Measurements from ENCODE around the gene ATRNL1. TPM values are rescaled to one million over a fixed set of nuclear protein-coding genes. Genes with fewer than 3 reads are reported as not detected.

Gene ATRNL1
- total RNA-seq, 1 donor from 2014 or later, result 66.0 TPM

- peaks cover 22% of the 10 kb centered on the region for H3K9me3 Mint-ChIP-seq (ENCODE audit: low read depth)
- H3K27me3 Mint-ChIP-seq (ENCODE audit: low read depth), result no peaks in the 10 kb centered on the region
- no peak for DNase-seq (ENCODE audit: low spot score)
- no peak overlapping the region for H3K4me3 Mint-ChIP-seq (ENCODE audit: unreplicated experiment)
- H3K27ac Mint-ChIP-seq (ENCODE audit: unreplicated experiment), result no peak overlapping the region
- H3K4me1 Mint-ChIP-seq (ENCODE audit: low read depth), result peaks cover 9% of the 10 kb centered on the region
- H3K36me3 Mint-ChIP-seq (ENCODE audit: low read depth), result peaks cover 8% of the 10 kb centered on the region
- TF ChIP-seq CTCF (IDR thresholded peaks at IDR 0.05), result no peak
Observed at GRCh38 chr10:115988380-115988779, 895.2 kb downstream of the ATRNL1 start.

- H3K9me3 Mint-ChIP-seq (ENCODE audit: low read depth), result peaks cover 13% of the 10 kb centered on the region
- H3K27me3 Mint-ChIP-seq (ENCODE audit: low read depth), result no peaks in the 10 kb centered on the region
- no peak for TF ChIP-seq CTCF (IDR thresholded peaks at IDR 0.05)
- no peak overlapping the region for H3K4me3 Mint-ChIP-seq (ENCODE audit: unreplicated experiment)
- H3K36me3 Mint-ChIP-seq (ENCODE audit: low read depth), result peaks cover 9% of the 10 kb centered on the region
- H3K27ac Mint-ChIP-seq (ENCODE audit: unreplicated experiment), result no peak overlapping the region
- no peak for DNase-seq (ENCODE audit: low spot score)
- peaks cover 9% of the 10 kb centered on the region for H3K4me1 Mint-ChIP-seq (ENCODE audit: low read depth)
Observed at GRCh38 chr10:115989621-115990020, 896.5 kb downstream of the ATRNL1 start.

GRCh38 chr10:115992236-115992986 lies 899.2 kb downstream of the ATRNL1 start:
- Mint-ChIP-seq H3K9me3 (ENCODE audit: low read depth) (peaks cover 4% of the 10 kb centered on the region), H3K27me3 (ENCODE audit: low read depth) (no peaks in the 10 kb centered on the region), H3K4me3 (ENCODE audit: unreplicated experiment) (no peak overlapping the region), H3K36me3 (ENCODE audit: low read depth) (peaks cover 11% of the 10 kb centered on the region), H3K27ac (ENCODE audit: unreplicated experiment) (no peak overlapping the region), H3K4me1 (ENCODE audit: low read depth) (no peaks in the 10 kb centered on the region)
- DNase-seq (ENCODE audit: low spot score), result no peak
- no peak for TF ChIP-seq CTCF (IDR thresholded peaks at IDR 0.05)

- H3K4me3 Mint-ChIP-seq (ENCODE audit: unreplicated experiment), result no peak overlapping the region
- H3K27ac Mint-ChIP-seq (ENCODE audit: unreplicated experiment), result no peak overlapping the region
- no peak for TF ChIP-seq CTCF (IDR thresholded peaks at IDR 0.05)
- H3K27me3 Mint-ChIP-seq (ENCODE audit: low read depth), result no peaks in the 10 kb centered on the region
- H3K36me3 Mint-ChIP-seq (ENCODE audit: low read depth), result peaks cover 3% of the 10 kb centered on the region
- peaks cover 4% of the 10 kb centered on the region for H3K9me3 Mint-ChIP-seq (ENCODE audit: low read depth)
- H3K4me1 Mint-ChIP-seq (ENCODE audit: low read depth), result no peaks in the 10 kb centered on the region
- DNase-seq (ENCODE audit: low spot score), result no peak
Observed at GRCh38 chr10:115996031-115996430, 902.9 kb downstream of the ATRNL1 start.

DNA sequence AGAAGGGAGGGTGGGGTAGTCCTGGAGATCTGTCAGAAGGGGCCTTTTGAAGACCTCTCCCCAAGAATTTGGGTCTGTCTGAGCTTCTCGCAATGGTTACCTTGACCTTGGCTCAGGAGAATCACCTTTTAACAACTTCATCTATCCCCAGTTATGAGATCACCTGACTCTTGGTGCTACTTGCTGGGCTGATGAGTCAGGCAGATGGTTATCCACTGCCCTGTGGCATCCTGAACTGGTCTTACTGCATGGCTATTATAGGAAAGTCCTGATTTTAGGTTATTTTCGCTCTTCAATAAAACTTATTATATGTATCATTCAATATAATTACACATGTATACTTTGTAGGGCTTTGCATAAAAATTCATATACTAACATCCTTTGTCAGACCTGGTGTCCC lies 905.1 kb downstream of the ATRNL1 start:
- H3K27ac Mint-ChIP-seq (ENCODE audit: unreplicated experiment), result no peak overlapping the region
- H3K4me3 Mint-ChIP-seq (ENCODE audit: unreplicated experiment), result no peak overlapping the region
- H3K4me1 Mint-ChIP-seq (ENCODE audit: low read depth), result no peaks in the 10 kb centered on the region
- peaks cover 3% of the 10 kb centered on the region for H3K9me3 Mint-ChIP-seq (ENCODE audit: low read depth)
- H3K36me3 Mint-ChIP-seq (ENCODE audit: low read depth), result peaks cover 5% of the 10 kb centered on the region
- H3K27me3 Mint-ChIP-seq (ENCODE audit: low read depth), result no peaks in the 10 kb centered on the region
- no peak for DNase-seq (ENCODE audit: low spot score)
- no peak for TF ChIP-seq CTCF (IDR thresholded peaks at IDR 0.05)

Other genes with a start within 250 kb of the ATRNL1 start
- 18.7 to 23.7 TPM (median 20.2 TPM) in 3 replicates for gene TRUB1, start 155.2 kb upstream of the ATRNL1 start, total RNA-seq